ENCODE measurements around the gene AQP7. TPM values are rescaled to one million over a fixed set of nuclear protein-coding genes. Genes with fewer than 3 reads are reported as not detected.

Gene AQP7
- total and polyA plus RNA-seq, 2 donors (not counting 1 experiment from before 2014, with no cell fraction given): 0.09 to 0.83 TPM

DNA sequence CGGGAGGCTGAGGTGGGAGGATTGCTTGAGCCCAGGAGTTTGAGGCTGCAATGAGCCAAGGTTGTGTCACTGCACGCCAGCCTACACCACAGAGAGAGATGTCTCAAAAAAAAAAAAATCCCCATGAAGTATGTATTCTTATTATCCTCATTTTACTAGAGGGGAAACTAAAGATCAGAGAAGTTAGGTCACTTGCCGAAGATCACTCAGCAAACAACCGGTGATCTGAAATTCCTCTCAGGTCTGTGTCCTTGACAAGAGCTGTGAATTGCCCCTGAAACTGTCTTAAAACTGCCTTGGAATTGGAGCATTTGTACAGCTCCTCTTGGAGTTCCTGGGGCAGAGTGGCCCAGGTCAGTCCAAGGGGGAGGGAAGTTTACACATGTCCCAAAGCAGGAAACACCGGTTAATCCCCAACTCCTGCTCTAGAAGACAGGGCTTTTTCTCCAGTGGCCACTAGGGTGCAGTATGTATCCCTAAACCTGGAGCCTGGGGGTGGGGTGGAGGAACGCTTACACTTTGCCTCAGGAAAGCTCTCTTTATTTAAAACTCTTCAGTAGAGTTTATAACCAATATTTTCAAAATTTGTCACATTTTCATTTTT lies 27.6 kb downstream of the AQP7 start:
- Histone ChIP-seq H3K9me3 (ENCODE audit: control insufficient read depth, insufficient read depth, low read depth, low read length) (no peaks in the 10 kb centered on the region), H3K4me1 (ENCODE audit: control insufficient read depth, extremely low read depth, insufficient read depth, low read length) (no peaks in the 10 kb centered on the region), H3K27me3 (ENCODE audit: control insufficient read depth, insufficient read depth, low read length) (no peaks in the 10 kb centered on the region), H3K79me2 (ENCODE audit: control insufficient read depth, insufficient read depth, low read length) (no peaks in the 10 kb centered on the region), H3K4me2 (ENCODE audit: extremely low read depth, insufficient read depth, low read length) (peak overlapping the region; percentile 51), H3K4me3 (replicated peaks in 1 of 4; ENCODE audit: control extremely low read depth in 1 of 4, insufficient read depth in 1 of 4, low read depth in 3 of 4, low read length in 4 of 4) (no peak overlapping the region), H3K36me3 (ENCODE audit: control insufficient read depth, insufficient read depth, low read length) (peaks cover 9% of the 10 kb centered on the region), H3K9ac (ENCODE audit: insufficient read depth, low read length) (no peak overlapping the region), H4K20me1 (ENCODE audit: control insufficient read depth, extremely low read depth, insufficient read depth, low read length) (no peaks in the 10 kb centered on the region), H3K27ac (ENCODE audit: insufficient read depth, low read length) (no peak overlapping the region), H2AFZ (ENCODE audit: low read length) (no peak overlapping the region)
- TF ChIP-seq CTCF (conservative IDR thresholded peaks at IDR 0.05 in 1 of 2, IDR thresholded peaks at IDR 0.05 in 1 of 2; ENCODE audit: low read depth in 1 of 2, low read length in 2 of 2): peak; percentile 94
- TF ChIP-seq EZH2 (IDR thresholded peaks at IDR 0.05; ENCODE audit: low read length, missing control alignments): no peak
- peak; percentile 62 to 84 for DNase-seq (ENCODE audit: low read depth in 2 of 2)

DNA sequence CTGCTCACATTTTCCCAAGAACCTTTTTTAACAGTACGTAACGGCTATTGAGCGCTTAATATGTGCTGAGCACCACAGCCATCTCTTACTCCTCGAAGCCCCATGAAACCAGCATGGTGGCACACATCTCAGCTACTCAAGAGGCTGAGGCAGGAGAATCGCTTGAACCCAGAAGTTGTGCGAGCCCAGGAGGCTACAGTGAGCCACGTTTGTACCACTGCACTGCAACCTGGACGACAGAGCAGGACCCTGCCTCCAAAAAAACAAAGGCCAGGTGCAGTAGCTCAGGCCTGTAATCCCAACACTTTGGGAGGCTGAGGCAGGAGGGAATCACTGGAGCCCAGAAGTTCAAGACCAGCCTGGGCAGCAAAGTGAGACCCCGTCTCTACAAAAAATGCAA lies 28.2 kb downstream of the AQP7 start:
- no peak overlapping the region for H2AFZ ChIP-seq (ENCODE audit: low read length)
- peaks cover 9% of the 10 kb centered on the region for H3K36me3 ChIP-seq (ENCODE audit: control insufficient read depth, insufficient read depth, low read length)
- DNase-seq (ENCODE audit: low read depth in 2 of 2): no peak
- no peaks in the 10 kb centered on the region for H3K4me1 ChIP-seq (ENCODE audit: control insufficient read depth, extremely low read depth, insufficient read depth, low read length)
- TF ChIP-seq CTCF (conservative IDR thresholded peaks at IDR 0.05 in 1 of 2, IDR thresholded peaks at IDR 0.05 in 1 of 2; ENCODE audit: low read depth in 1 of 2, low read length in 2 of 2) (no peak), EZH2 (IDR thresholded peaks at IDR 0.05; ENCODE audit: low read length, missing control alignments) (no peak)
- H3K27me3 ChIP-seq (ENCODE audit: control insufficient read depth, insufficient read depth, low read length): no peaks in the 10 kb centered on the region
- no peak overlapping the region for H3K4me3 ChIP-seq (replicated peaks in 1 of 4; ENCODE audit: control extremely low read depth in 1 of 4, insufficient read depth in 1 of 4, low read depth in 3 of 4, low read length in 4 of 4)
- no peak overlapping the region for H3K9ac ChIP-seq (ENCODE audit: insufficient read depth, low read length)
- H3K79me2 ChIP-seq (ENCODE audit: control insufficient read depth, insufficient read depth, low read length): no peaks in the 10 kb centered on the region
- H4K20me1 ChIP-seq (ENCODE audit: control insufficient read depth, extremely low read depth, insufficient read depth, low read length): no peaks in the 10 kb centered on the region
- H3K27ac ChIP-seq (ENCODE audit: insufficient read depth, low read length): no peak overlapping the region
- no peak overlapping the region for H3K4me2 ChIP-seq (ENCODE audit: extremely low read depth, insufficient read depth, low read length)
- H3K9me3 ChIP-seq (ENCODE audit: control insufficient read depth, insufficient read depth, low read depth, low read length): no peaks in the 10 kb centered on the region

GRCh38 chr9:33372900-33373299 lies 29.5 kb downstream of the AQP7 start:
- Histone ChIP-seq H4K20me1 (ENCODE audit: control insufficient read depth, extremely low read depth, insufficient read depth, low read length) (no peaks in the 10 kb centered on the region), H2AFZ (ENCODE audit: low read length) (no peak overlapping the region), H3K27ac (ENCODE audit: insufficient read depth, low read length) (no peak overlapping the region), H3K27me3 (ENCODE audit: control insufficient read depth, insufficient read depth, low read length) (no peaks in the 10 kb centered on the region), H3K79me2 (ENCODE audit: control insufficient read depth, insufficient read depth, low read length) (no peaks in the 10 kb centered on the region), H3K9me3 (ENCODE audit: control insufficient read depth, insufficient read depth, low read depth, low read length) (no peaks in the 10 kb centered on the region), H3K4me2 (ENCODE audit: extremely low read depth, insufficient read depth, low read length) (no peak overlapping the region), H3K9ac (ENCODE audit: insufficient read depth, low read length) (no peak overlapping the region), H3K4me3 (replicated peaks in 1 of 4; ENCODE audit: control extremely low read depth in 1 of 4, insufficient read depth in 1 of 4, low read depth in 3 of 4, low read length in 4 of 4) (no peak overlapping the region), H3K36me3 (ENCODE audit: control insufficient read depth, insufficient read depth, low read length) (peaks cover 9% of the 10 kb centered on the region), H3K4me1 (ENCODE audit: control insufficient read depth, extremely low read depth, insufficient read depth, low read length) (no peaks in the 10 kb centered on the region)
- DNase-seq (ENCODE audit: low read depth in 2 of 2): no peak
- TF ChIP-seq EZH2 (IDR thresholded peaks at IDR 0.05; ENCODE audit: low read length, missing control alignments) (no peak), CTCF (conservative IDR thresholded peaks at IDR 0.05 in 1 of 2, IDR thresholded peaks at IDR 0.05 in 1 of 2; ENCODE audit: low read depth in 1 of 2, low read length in 2 of 2) (no peak)
